HG03469 (cell line): ENCODE results near the gene NCOA7.
"Not testable (repeated sequence)": the region's sequence is repeated elsewhere in the genome, so short reads cannot be mapped to it uniquely, and the experiment has no call there.

Experiments
- ATAC-seq: cut with Tn5 transposase; IDR thresholded peaks from one replicate; pipeline ENCODE4 v1.9.1; 2021; ENCODE audit warnings: mild to moderate bottlenecking, moderate library complexity, moderate number of reproducible peaks; ENCODE audit not compliant: unreplicated experiment

Gene NCOA7

GRCh38 chr6:125753218-125753936 lies 37.4 kb upstream of the NCOA7 start:
- ATAC-seq, result no peak

DNA sequence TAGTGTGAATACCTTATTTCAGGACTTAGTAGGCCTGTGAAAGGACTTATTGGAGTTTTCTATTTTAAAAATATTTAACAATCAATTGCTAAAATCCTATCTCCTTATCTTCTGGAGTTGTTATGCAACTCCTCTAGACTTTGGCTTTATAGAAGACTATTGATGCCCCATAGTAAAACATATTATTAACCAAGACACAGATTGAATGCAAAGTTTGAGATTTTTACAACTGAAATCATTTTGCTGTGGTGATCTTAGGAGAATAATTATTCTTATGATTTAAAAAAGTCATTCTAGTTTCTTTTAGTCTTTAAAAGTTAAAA lies 36.9 kb upstream of the NCOA7 start:
- no peak for ATAC-seq

DNA sequence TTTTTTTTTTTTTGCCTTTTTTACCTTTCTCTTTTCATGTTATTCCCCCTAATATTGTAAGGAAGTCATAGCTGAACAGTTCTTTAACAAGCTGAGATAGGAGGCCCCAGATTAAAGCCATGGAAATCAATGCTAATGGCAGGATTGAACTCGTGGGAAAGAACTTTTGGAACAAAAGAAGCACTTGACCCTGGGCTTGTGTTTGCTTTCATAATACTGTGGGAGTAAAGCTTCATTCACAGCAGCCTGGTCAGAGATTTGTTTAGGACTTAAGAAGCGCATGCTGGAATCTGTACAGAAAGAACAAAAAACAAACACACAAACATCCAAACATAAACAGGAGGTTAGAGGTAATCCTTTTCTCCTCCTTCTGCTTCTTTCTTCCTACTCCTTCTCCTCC lies 36.2 kb upstream of the NCOA7 start:
- ATAC-seq, result no peak

- no peak for ATAC-seq
Measured at GRCh38 chr6:125759184-125759902, 31.4 kb upstream of the NCOA7 start.

DNA sequence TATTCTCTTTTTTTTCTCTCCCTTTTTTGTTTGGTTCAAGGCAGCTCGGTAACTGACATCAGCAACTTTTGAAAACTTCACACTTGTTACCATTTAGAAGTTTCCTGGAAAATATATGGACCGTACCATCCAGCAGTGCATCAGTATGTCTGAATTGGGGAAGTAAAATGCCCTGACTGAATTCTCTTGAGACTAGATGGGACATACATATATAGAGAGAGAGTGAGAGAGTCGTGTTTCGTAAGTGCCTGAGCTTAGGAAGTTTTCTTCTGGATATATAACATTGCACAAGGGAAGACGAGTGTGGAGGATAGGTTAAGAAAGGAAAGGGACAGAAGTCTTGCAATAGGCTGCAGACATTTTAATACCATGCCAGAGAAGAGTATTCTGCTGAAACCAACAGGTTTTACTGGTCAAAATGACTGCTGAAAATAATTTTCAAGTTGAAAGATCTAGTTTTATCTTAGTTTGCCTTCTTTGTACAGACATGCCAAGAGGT lies 30.8 kb upstream of the NCOA7 start:
- ATAC-seq, result no peak

- no peak for ATAC-seq
Measured at GRCh38 chr6:125764121-125764671, 26.6 kb upstream of the NCOA7 start.

DNA sequence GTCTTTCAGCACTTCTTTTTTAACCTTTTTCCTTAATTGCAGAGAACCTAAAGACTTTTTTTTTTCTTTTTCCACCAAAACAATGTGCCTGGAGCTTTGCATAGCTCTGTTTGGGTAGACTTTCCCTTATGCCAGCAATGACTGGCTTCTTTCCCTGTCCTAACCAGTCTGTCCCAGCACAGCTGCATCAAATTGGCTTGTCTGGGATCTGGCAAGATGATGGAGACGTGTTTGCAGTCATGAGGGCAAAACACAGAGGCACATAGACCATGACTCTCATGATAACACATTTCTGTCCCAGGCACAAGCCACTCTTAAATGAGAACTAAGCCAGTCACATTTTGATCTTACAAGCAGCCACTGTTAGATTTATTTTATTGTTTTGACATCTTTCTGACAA lies 24.8 kb upstream of the NCOA7 start:
- no peak for ATAC-seq

DNA sequence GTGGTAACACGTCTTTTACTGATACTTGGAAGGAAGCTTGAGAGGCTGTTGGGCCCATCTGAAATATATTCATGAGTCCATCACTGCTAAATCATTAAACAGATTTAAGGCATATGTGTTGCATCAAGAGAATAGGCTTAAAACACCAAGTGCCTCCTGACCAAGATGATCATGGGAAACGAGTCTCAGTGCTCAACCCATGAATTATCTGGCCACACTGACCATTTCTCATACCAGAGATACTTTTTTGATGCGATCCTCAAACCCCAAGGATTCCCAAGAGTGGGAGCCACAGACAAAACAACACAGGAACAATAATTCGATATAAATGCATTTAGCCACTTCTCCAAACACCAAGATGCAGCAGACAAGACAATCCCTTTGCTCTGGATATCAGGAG lies 24.1 kb upstream of the NCOA7 start:
- ATAC-seq, result no peak

GRCh38 chr6:125769147-125769783 lies 21.5 kb upstream of the NCOA7 start:
- ATAC-seq, result no peak

- ATAC-seq, result no peak
Measured at GRCh38 chr6:125773387-125774341, 17.1 kb upstream of the NCOA7 start.

DNA sequence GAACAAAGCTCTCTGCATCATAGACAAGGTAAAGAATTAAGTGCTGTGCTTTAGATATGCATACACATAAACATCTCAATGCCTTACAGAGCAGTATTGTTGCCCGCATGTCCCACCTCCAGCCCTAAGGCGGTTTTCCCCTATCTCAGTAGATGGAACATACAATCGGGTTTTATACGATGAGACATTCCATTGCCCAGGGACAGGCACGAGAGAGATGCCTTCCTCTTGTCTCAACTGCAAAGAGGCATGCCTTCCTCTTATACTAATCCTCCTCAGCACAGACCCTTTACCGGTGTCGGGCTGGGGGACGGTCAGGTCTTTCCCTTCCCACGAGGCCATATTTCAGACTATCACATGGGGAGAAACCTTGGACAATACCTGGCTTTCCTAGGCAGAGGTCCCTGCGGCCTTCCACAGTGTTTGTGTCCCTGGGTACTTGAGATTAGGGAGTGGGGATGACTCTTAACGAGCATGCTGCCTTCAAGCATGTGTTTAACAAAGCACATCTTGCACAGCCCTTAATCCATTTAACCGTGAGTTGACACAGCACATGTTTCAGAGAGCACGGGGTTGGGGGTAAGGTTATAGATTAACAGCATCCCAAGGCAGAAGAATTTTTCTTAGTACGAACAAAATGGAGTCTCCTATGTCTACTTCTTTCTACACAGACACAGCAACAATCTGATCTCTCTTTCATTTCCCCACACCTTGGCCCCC lies 14.5 kb upstream of the NCOA7 start:
- ATAC-seq, result not testable (repeated sequence)

- ATAC-seq, result peak; percentile 71
Measured at GRCh38 chr6:125779924-125780539, 10.7 kb upstream of the NCOA7 start.

GRCh38 chr6:125780540-125781313 lies 10.0 kb upstream of the NCOA7 start:
- ATAC-seq, result peak; percentile 52

- ATAC-seq, result peak; percentile 23
Measured at GRCh38 chr6:125781314-125781868, 9.4 kb upstream of the NCOA7 start.

DNA sequence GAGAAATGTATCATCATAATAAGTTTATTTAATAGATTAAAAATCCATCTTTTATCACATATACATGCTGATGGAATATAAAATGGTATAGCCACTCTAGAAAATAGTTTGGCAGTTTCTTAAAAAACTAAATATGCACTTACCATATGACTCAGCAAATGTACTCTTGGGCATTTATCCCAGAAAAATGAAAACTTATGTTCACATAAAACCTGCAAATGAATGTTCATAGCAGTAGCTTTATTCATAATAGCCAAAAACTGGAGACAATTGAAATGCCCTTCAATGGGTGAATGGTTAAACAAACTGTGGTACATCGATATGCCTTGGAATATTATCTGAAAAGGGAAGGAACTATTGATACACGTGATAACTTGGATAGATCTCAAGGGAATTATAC lies 6.4 kb upstream of the NCOA7 start:
- no peak for ATAC-seq

- ATAC-seq, result no peak
Measured at GRCh38 chr6:125787791-125788190, 3.0 kb upstream of the NCOA7 start.

DNA sequence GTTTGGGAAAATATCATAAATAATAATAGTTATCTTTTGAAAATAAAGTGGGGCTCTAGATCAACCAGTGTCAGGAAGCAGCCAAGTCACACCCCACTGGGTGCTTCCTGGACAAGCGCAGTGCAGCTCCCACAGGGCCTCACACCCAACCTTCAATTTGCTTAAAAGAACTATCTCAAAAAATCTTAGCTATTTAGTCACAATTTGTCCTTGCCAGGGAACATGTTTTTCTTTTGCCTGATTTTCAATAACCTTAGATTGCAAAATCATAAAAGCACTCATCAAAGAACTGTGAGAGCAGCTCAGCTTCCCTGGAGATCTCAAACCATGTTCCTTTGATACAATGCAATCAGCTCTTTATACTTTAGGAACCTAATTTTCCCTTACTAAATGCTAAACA lies 1.6 kb upstream of the NCOA7 start:
- ATAC-seq, result no peak

DNA sequence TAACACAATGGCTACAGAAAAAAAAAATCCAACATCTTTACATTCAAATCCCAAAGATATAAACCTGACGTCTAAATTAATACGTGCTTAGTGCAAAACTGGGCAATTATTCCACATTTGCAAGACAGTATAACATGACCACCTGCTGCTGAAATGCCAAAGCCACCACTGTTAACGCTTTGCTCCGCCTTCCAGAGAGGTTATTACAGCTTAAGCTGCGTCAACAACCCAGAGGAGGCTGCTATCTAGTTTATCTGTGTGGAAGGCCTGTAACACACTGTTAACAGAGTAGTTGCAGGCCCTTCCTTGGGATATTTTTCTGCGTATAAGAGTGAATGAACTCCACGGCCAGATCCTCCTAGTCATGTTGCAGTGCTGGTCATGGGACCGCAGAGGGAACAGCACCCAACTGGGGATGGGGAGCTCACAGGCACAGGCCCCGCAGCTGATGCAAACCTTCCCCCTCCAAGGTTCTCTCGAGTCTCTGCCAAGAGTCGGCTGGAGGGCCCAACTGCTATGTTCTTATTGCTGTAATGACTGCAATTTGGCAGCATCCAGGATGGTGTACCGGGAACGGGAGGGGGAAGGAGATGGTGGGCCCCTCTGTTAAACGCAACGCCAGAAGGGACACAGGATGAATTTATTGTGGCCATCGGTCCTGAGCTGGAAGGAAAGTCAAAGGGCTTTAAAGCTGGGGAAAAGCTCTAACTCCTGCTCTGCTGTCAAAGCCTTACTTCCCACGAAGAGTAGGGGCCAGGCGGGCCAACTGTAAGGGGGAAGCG lies 993 bp upstream of the NCOA7 start:
- ATAC-seq, result no peak
